GM13977 (cell line): ENCODE results near the gene ST14.

Source experiments
- DNase-seq: peaks from one replicate; pipeline ENCODE4 v3.0.0; 2012; ENCODE audit warnings: low spot score
- CTCF ChIP-seq: IDR thresholded peaks from 2 replicates; pipeline ENCODE4 v1.5.1; 2012; ENCODE audit warnings: mild to moderate bottlenecking, control low read depth; ENCODE audit not compliant: insufficient read depth; ENCODE audit errors: extremely low read depth, missing control alignments
- in situ Hi-C: fragments of 300-500 bp; cut with MboI; formaldehyde crosslinking; loops from one replicate; pipeline ENCODE4 v1.12.0; 2022; ENCODE audit warnings: low sequenced_read_pairs, low pct_unique_long_range_greater_than_20kb, mixed read lengths, inconsistent platforms; ENCODE audit not compliant: unreplicated experiment

Gene ST14

GRCh38 chr11:130133716-130134115 is 25.9 kb upstream of the ST14 start:
- in situ Hi-C loops = loop anchor here (5.0 kb wide), 1 partner anchor 211 kb away; no protein-coding TSS in a partner anchor
- TF ChIP-seq CTCF = no peak
- no peak for DNase-seq

- no peak for DNase-seq
- in situ Hi-C loops = no loop called here
- no peak for TF ChIP-seq CTCF
Measured at GRCh38 chr11:130136107-130136506, 23.5 kb upstream of the ST14 start.

- no peak for DNase-seq
- no peak for TF ChIP-seq CTCF
- in situ Hi-C loops = no loop called here
Measured at GRCh38 chr11:130137999-130138398, 21.6 kb upstream of the ST14 start.

- in situ Hi-C loops = no loop called here
- TF ChIP-seq CTCF = no peak
- no peak for DNase-seq
Measured at GRCh38 chr11:130139401-130139800, 20.2 kb upstream of the ST14 start.

GRCh38 chr11:130141561-130142341 is 17.8 kb upstream of the ST14 start:
- in situ Hi-C loops = no loop called here
- DNase-seq = no peak

GRCh38 chr11:130144141-130144540 is 15.4 kb upstream of the ST14 start:
- in situ Hi-C loops = no loop called here

More at GRCh38 chr11:130141561-130142341, 17.8 kb upstream of the ST14 start:
- TF ChIP-seq CTCF = no peak

More at GRCh38 chr11:130144141-130144540, 15.4 kb upstream of the ST14 start:
- no peak for DNase-seq
- TF ChIP-seq CTCF = no peak
